Upper lobe of right lung (tissue), 1 donor: Measurements from ENCODE around the gene CTNNA1. TPM values are rescaled to one million over a fixed set of nuclear protein-coding genes. Genes with fewer than 3 reads are reported as not detected.

Experiments
- ATAC-seq: fragments of 200-7000 bp; cut with Tn5 transposase; one replicate; pipeline ENCODE4 v1.9.1; 2020; ENCODE audit warnings: mild to moderate bottlenecking, moderate library complexity
- DNase-seq: peaks from one replicate; pipeline ENCODE4 v3.0.0-alpha.2; 2020
- H3K27ac ChIP-seq: fragments of 200-600 bp; one replicate; pipeline ENCODE4 v1.8.0; 2022
- H3K27me3 ChIP-seq: fragments of 200-600 bp; one replicate; pipeline ENCODE4 v1.8.0; 2022; ENCODE audit warnings: mild to moderate bottlenecking
- H3K36me3 ChIP-seq: fragments of 200-600 bp; one replicate; pipeline ENCODE4 v1.8.0; 2022
- H3K4me1 ChIP-seq: fragments of 200-600 bp; one replicate; pipeline ENCODE4 v1.8.0; 2022
- H3K4me3 ChIP-seq: fragments of 200-600 bp; one replicate; pipeline ENCODE4 v1.8.0; 2022; ENCODE audit warnings: mild to moderate bottlenecking
- H3K9me3 ChIP-seq: fragments of 200-600 bp; one replicate; pipeline ENCODE4 v1.8.0; 2022
- CTCF ChIP-seq: fragments of 200-600 bp; IDR thresholded peaks from one replicate; pipeline ENCODE4 v1.8.0; 2022; ENCODE audit warnings: antibody characterized with exemption
- intact Hi-C: fragments of 100-400 bp; cut with DNase I; formaldehyde crosslinking; loops from one replicate; pipeline ENCODE4 v1.11.0; 2022
- total RNA-seq: library from RNA; stranded (reverse); fragmentation: NEBNext Ultra II Directional; extraction: Animal tissue kit (Norgen Biotek cat#: 25700); gene quantifications from one replicate; pipeline ENCODE4 v1.2.1, GENCODE V29; 2021
- donor health status: DM: no; HTN: yes; CAD: no; lungs with severe emphysema.

CTNNA1 gene
- total RNA-seq, 1 donor from 2014 or later = 362 TPM

- no peaks in the 10 kb centered on the region for H3K36me3 ChIP-seq
- ATAC-seq (no peak), DNase-seq (no peak)
- H3K27ac ChIP-seq = no peak overlapping the region
- no peaks in the 10 kb centered on the region for H3K9me3 ChIP-seq
- TF ChIP-seq CTCF = no peak
- H3K27me3 ChIP-seq = no peaks in the 10 kb centered on the region
- intact Hi-C loops = no loop called here
- no peak overlapping the region for H3K4me3 ChIP-seq
- peaks cover 22% of the 10 kb centered on the region for H3K4me1 ChIP-seq
These were observed 90.3 kb downstream of the CTNNA1 start for GRCh38 chr5:138843316-138844124.

DNA sequence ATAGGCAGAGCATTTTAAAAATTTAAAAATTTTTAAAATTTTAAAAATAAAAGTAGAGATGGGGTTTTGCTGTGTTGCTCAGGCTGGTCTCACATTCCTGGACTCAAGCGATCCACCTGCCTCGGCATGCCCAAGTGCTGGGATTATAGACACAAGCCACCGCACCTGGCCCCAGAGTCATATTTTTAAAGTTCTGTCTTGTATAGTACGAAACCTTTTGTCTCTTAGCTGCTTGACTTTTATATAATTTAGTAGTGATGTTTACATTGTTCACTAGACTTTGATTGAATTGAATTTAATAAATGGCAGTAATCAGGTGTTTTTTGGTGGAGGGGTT lies 90.9 kb downstream of the CTNNA1 start:
- no peak overlapping the region for H3K27ac ChIP-seq
- peaks cover 22% of the 10 kb centered on the region for H3K4me1 ChIP-seq
- no peaks in the 10 kb centered on the region for H3K36me3 ChIP-seq
- no peak overlapping the region for H3K4me3 ChIP-seq
- no peaks in the 10 kb centered on the region for H3K9me3 ChIP-seq
- DNase-seq (no peak), ATAC-seq (no peak)
- no peak for TF ChIP-seq CTCF
- H3K27me3 ChIP-seq = no peaks in the 10 kb centered on the region
- intact Hi-C loops = no loop called here

GRCh38 chr5:138844812-138845513 lies 91.7 kb downstream of the CTNNA1 start:
- ATAC-seq (peak; percentile 64), DNase-seq (no peak)
- H3K27ac ChIP-seq = peak overlapping the region; percentile 9
- H3K4me1 ChIP-seq = peaks cover 29% of the 10 kb centered on the region
- H3K4me3 ChIP-seq = no peak overlapping the region
- H3K27me3 ChIP-seq = no peaks in the 10 kb centered on the region
- no peaks in the 10 kb centered on the region for H3K36me3 ChIP-seq
- TF ChIP-seq CTCF = no peak
- no peaks in the 10 kb centered on the region for H3K9me3 ChIP-seq
- intact Hi-C loops = no loop called here

DNA sequence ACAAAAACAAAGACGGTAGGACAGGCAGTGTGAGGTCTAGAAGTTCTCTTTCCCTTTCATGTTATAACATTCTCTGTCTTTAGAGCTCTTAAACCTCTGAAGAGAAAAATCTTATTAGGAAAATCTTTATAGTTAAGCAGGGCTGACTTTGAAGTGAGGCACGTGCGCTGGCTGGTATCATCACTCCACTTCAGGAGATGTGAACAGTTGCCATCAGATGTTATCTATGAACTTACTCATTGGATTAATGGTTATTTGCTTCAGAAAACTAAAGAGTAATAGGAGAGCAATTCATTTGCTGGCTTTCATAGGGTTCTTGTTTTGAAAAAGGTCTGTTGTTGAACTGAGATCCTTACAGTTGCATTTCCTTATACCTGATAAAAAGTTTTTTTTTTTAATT lies 96.2 kb downstream of the CTNNA1 start:
- ATAC-seq (no peak), DNase-seq (no peak)
- peaks cover 30% of the 10 kb centered on the region for H3K4me1 ChIP-seq
- no peak for TF ChIP-seq CTCF
- intact Hi-C loops = no loop called here
- H3K27ac ChIP-seq = no peak overlapping the region
- no peaks in the 10 kb centered on the region for H3K36me3 ChIP-seq
- H3K27me3 ChIP-seq = no peaks in the 10 kb centered on the region
- H3K9me3 ChIP-seq = no peaks in the 10 kb centered on the region
- H3K4me3 ChIP-seq = no peak overlapping the region

GRCh38 chr5:138849882-138850281 lies 96.7 kb downstream of the CTNNA1 start:
- DNase-seq (no peak), ATAC-seq (no peak)
- Histone ChIP-seq H3K4me3 (no peak overlapping the region), H3K27ac (no peak overlapping the region), H3K4me1 (peaks cover 26% of the 10 kb centered on the region), H3K9me3 (no peaks in the 10 kb centered on the region), H3K36me3 (no peaks in the 10 kb centered on the region), H3K27me3 (no peaks in the 10 kb centered on the region)
- intact Hi-C loops = no loop called here
- no peak for TF ChIP-seq CTCF
